ENCODE results near the gene GNB3.

The GNB3 gene

GRCh38 chr12:6836851-6837250, 3.9 kb upstream of the GNB3 start:
- DNase-seq (ENCODE audit: low read depth in 1 of 2, low spot score in 1 of 2): no peak
- Histone ChIP-seq H3K4me3 (replicated peaks; ENCODE audit: insufficient read depth, low read length) (no peak overlapping the region), H3K27me3 (ENCODE audit: insufficient read depth, poor library complexity, severe bottlenecking) (no peaks in the 10 kb centered on the region), H3K27ac (replicated peaks) (no peak overlapping the region)
- no peak for TF ChIP-seq REST (IDR thresholded peaks at IDR 0.05; ENCODE audit: insufficient replicate concordance, low read depth)
- TF ChIP-seq CTCF (IDR thresholded peaks at IDR 0.05; ENCODE audit: insufficient read depth, low read length): no peak
- no peak for TF ChIP-seq SPI1 (IDR thresholded peaks at IDR 0.05; ENCODE audit: borderline replicate concordance, low read depth)
- TF ChIP-seq GABPA (IDR thresholded peaks at IDR 0.05; ENCODE audit: low read depth): no peak
- TF ChIP-seq POLR2AphosphoS5 (IDR thresholded peaks at IDR 0.05; ENCODE audit: low read depth): no peak

- TF ChIP-seq SPI1 (IDR thresholded peaks at IDR 0.05; ENCODE audit: borderline replicate concordance, low read depth): no peak
- no peak for TF ChIP-seq POLR2AphosphoS5 (IDR thresholded peaks at IDR 0.05; ENCODE audit: low read depth)
- no peaks in the 10 kb centered on the region for H3K27me3 ChIP-seq (ENCODE audit: insufficient read depth, poor library complexity, severe bottlenecking)
- H3K4me3 ChIP-seq (replicated peaks; ENCODE audit: insufficient read depth, low read length): no peak overlapping the region
- DNase-seq (ENCODE audit: low read depth in 1 of 2, low spot score in 1 of 2): no peak
- no peak overlapping the region for H3K27ac ChIP-seq (replicated peaks)
Measured at GRCh38 chr12:6837370-6838060, 3.2 kb upstream of the GNB3 start.

- DNase-seq (ENCODE audit: low read depth in 1 of 2, low spot score in 1 of 2): no peak
- TF ChIP-seq SPI1 (IDR thresholded peaks at IDR 0.05; ENCODE audit: borderline replicate concordance, low read depth) (no peak), REST (IDR thresholded peaks at IDR 0.05; ENCODE audit: insufficient replicate concordance, low read depth) (no peak), CTCF (IDR thresholded peaks at IDR 0.05; ENCODE audit: insufficient read depth, low read length) (no peak), POLR2AphosphoS5 (IDR thresholded peaks at IDR 0.05; ENCODE audit: low read depth) (no peak), GABPA (IDR thresholded peaks at IDR 0.05; ENCODE audit: low read depth) (no peak)
- H3K4me3 ChIP-seq (replicated peaks; ENCODE audit: insufficient read depth, low read length): no peak overlapping the region
- H3K27me3 ChIP-seq (ENCODE audit: insufficient read depth, poor library complexity, severe bottlenecking): no peaks in the 10 kb centered on the region
- H3K27ac ChIP-seq (replicated peaks): no peak overlapping the region
Measured at GRCh38 chr12:6838854-6839253, 1.9 kb upstream of the GNB3 start.

- no peak for DNase-seq (ENCODE audit: low read depth in 1 of 2, low spot score in 1 of 2)
- H3K27me3 ChIP-seq (ENCODE audit: insufficient read depth, poor library complexity, severe bottlenecking): no peaks in the 10 kb centered on the region
- H3K4me3 ChIP-seq (replicated peaks; ENCODE audit: insufficient read depth, low read length): no peak overlapping the region
- no peak for TF ChIP-seq GABPA (IDR thresholded peaks at IDR 0.05; ENCODE audit: low read depth)
- no peak for TF ChIP-seq POLR2AphosphoS5 (IDR thresholded peaks at IDR 0.05; ENCODE audit: low read depth)
- TF ChIP-seq REST (IDR thresholded peaks at IDR 0.05; ENCODE audit: insufficient replicate concordance, low read depth): no peak
- TF ChIP-seq CTCF (IDR thresholded peaks at IDR 0.05; ENCODE audit: insufficient read depth, low read length): no peak
- no peak for TF ChIP-seq SPI1 (IDR thresholded peaks at IDR 0.05; ENCODE audit: borderline replicate concordance, low read depth)
- no peak overlapping the region for H3K27ac ChIP-seq (replicated peaks)
Measured at GRCh38 chr12:6839482-6840201, 1.1 kb upstream of the GNB3 start.
